Epithelial cell of proximal tubule (primary cell): ENCODE data around the gene RNF225. TPM values are rescaled to one million over a fixed set of nuclear protein-coding genes. Genes with fewer than 3 reads are reported as not detected.
A peak's percentile ranks its signal among the peaks of the same experiment; 100 is the strongest.
"Not testable (repeated sequence)": the region's sequence is repeated elsewhere in the genome, so short reads cannot be mapped to it uniquely, and the experiment has no call there.

Source experiments
- DNase-seq: peaks from one replicate; pipeline ENCODE4 v3.0.0-alpha.2; 2011; ENCODE audit warnings: low read depth
- H3K4me3 ChIP-seq: 2 replicates; pipeline ENCODE4 v1.5.1; 2011; ENCODE audit warnings: low read depth, mild to moderate bottlenecking, low read length
- CTCF ChIP-seq: conservative IDR thresholded peaks from 2 replicates; pipeline ENCODE4 v1.5.1; 2012; ENCODE audit warnings: low read depth, mild to moderate bottlenecking, low read length
- total RNA-seq: library from RNA; depleted of rRNA; stranded (reverse); fragments of >200 nt; gene quantifications from 2 replicates; pipeline ENCODE4 v1.2.3, GENCODE V29; 2015

Gene RNF225
- total RNA-seq, 1 donor from 2014 or later, result not detected

- TF ChIP-seq CTCF, result no peak
- no peak overlapping the region for H3K4me3 ChIP-seq
- no peak for DNase-seq
These were observed 34.3 kb downstream of the RNF225 start for GRCh38 chr19:58429745-58430144.

- no peak for DNase-seq
- TF ChIP-seq CTCF, result no peak
- H3K4me3 ChIP-seq, result no peak overlapping the region
These were observed 38.8 kb downstream of the RNF225 start for GRCh38 chr19:58434217-58434616.

GRCh38 chr19:58439576-58440554 is 44.4 kb downstream of the RNF225 start, which contains the start of gene ZNF132:
TSS of gene ZNF132 (minus strand) at chr19:58440153. CDS start at chr19:58439821, 332 bp downstream.
- DNase-seq, result peak; percentile 97
- TF ChIP-seq CTCF, result no peak

GRCh38 chr19:58440556-58440955 is 45.1 kb downstream of the RNF225 start:
- H3K4me3 ChIP-seq, result peak overlapping the region; percentile 86
- DNase-seq, result no peak
- TF ChIP-seq CTCF, result no peak

More at GRCh38 chr19:58439576-58440554, 44.4 kb downstream of the RNF225 start, which contains the start of gene ZNF132:
- peak within 1 kb of the TSS; percentile 86 for H3K4me3 ChIP-seq

- not testable (repeated sequence) for H3K4me3 ChIP-seq, DNase-seq
These were observed 47.5 kb downstream of the RNF225 start for GRCh38 chr19:58442986-58443385.

Other genes with a start within 250 kb of the RNF225 start
- gene ZNF329, start 244.9 kb upstream of the RNF225 start, total RNA-seq, result 4.1 and 7.1 TPM in 2 replicates
- gene ZNF274, start 212.6 kb upstream of the RNF225 start, total RNA-seq, result 23.6 and 24.7 TPM in 2 replicates
- 54.5 and 58.9 TPM in 2 replicates for gene ZNF544, start 166.7 kb upstream of the RNF225 start, total RNA-seq
- 4.2 and 4.5 TPM in 2 replicates for gene ZNF8, start 116.7 kb upstream of the RNF225 start, total RNA-seq
- gene ERVK3-1, start 90.3 kb upstream of the RNF225 start, total RNA-seq, result 40.4 and 51.0 TPM in 2 replicates
- gene ZSCAN22, start 68.7 kb upstream of the RNF225 start, total RNA-seq, result 1.3 and 1.9 TPM in 2 replicates
- 2.7 and 20.1 TPM in 2 replicates for gene A1BG, start 42.2 kb upstream of the RNF225 start, total RNA-seq
- gene ZNF497, start 32.9 kb upstream of the RNF225 start, total RNA-seq, result 0.06 and 0.14 TPM in 2 replicates
- gene ZNF837, start 14.6 kb upstream of the RNF225 start, total RNA-seq, result 2.4 and 11.5 TPM in 2 replicates
- 1,628 and 2,421 TPM in 2 replicates for gene RPS5, start 8.4 kb upstream of the RNF225 start, total RNA-seq
- gene ZNF584, start 13.0 kb downstream of the RNF225 start, total RNA-seq, result 5.3 and 10.5 TPM in 2 replicates
- 1.8 and 2.4 TPM in 2 replicates for gene ZNF132, start 44.5 kb downstream of the RNF225 start, total RNA-seq
- 0.98 and 3.8 TPM in 2 replicates for gene ZNF324B, start 56.0 kb downstream of the RNF225 start, total RNA-seq
- 7.2 and 13.8 TPM in 2 replicates for gene ZNF324, start 71.4 kb downstream of the RNF225 start, total RNA-seq
- gene ZNF446, start 80.7 kb downstream of the RNF225 start, total RNA-seq, result 8.6 and 9.7 TPM in 2 replicates
- 14.8 and 15.8 TPM in 2 replicates for gene SLC27A5, start 116.3 kb downstream of the RNF225 start, total RNA-seq
- 18.2 and 23.7 TPM in 2 replicates for gene ZBTB45, start 124.2 kb downstream of the RNF225 start, total RNA-seq
- gene TRIM28, start 148.4 kb downstream of the RNF225 start, total RNA-seq, result 454 and 661 TPM in 2 replicates
- 70.1 and 137 TPM in 2 replicates for gene CHMP2A, start 159.4 kb downstream of the RNF225 start, total RNA-seq
- gene UBE2M, start 163.0 kb downstream of the RNF225 start, total RNA-seq, result 37.4 and 49.9 TPM in 2 replicates
- gene MZF1, start 177.7 kb downstream of the RNF225 start, total RNA-seq, result 8.0 and 12.7 TPM in 2 replicates